Thyroid gland (tissue), 4 donors: Measurements from ENCODE around the gene MIS18A.
A peak's percentile ranks its signal among the peaks of the same experiment; 100 is the strongest.

Experiments used
- POLR2A ChIP-seq, 2 donors: fragments of 450-650 bp; IDR thresholded peaks; one replicate each; pipeline ENCODE4 v1.6.1; 2017; ENCODE audit warnings: antibody characterized with exemption in 2 of 2, mild to moderate bottlenecking in 2 of 2, moderate library complexity in 1 of 2
- TF ChIP-seq, protein P1 (sequence below), 6 experiments: fragments of 200-600 bp in 3 of 6; fragments of 450-650 bp in 3 of 6; sonication (generic) in 3 of 6; IDR thresholded peaks; one replicate each; pipeline ENCODE4 v1.5.1; 2016 to 2019; ENCODE audit warnings: antibody characterized with exemption in 6 of 6, mild to moderate bottlenecking in 2 of 6, inconsistent platforms in 1 of 6, moderate library complexity in 1 of 6

DNA sequence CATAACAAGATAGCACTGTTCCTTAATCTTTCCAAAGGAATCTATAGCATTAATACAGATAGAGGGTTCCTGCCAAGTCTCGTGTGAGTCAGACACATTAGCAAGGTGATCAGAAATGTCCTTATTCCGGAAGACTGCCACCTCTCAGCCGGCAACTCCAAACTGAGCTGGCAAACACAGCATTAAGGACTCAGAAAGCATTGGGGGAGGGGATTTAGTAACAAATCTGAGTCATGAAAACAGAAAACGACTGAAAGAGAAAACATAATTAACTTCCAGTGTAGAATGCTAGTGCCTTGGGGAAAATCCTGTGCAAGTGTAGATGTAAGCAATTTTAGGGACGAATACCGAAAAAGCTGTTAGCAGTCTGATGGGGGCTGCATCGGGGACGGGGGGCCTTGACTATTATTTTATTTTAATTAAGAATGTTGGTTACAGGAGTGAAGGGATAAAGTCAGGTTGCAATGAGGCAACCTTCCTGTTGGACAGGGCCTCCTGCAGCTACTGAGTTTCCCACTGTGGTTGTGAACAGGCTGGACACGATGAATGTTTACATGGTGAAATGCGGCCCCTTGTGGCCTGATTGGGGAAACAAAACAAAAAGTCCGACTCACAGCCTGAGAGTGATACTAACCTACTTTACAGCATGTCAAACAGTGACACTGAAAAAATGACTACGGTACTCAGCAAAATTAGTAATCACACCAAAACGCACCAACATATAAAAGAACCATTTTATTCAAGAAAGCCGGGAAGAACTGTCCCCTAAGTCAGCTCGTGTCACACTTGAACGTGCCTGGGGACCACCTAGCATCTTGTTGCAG lies 20.7 kb downstream of the MIS18A start:
- TF ChIP-seq, protein P1, sequence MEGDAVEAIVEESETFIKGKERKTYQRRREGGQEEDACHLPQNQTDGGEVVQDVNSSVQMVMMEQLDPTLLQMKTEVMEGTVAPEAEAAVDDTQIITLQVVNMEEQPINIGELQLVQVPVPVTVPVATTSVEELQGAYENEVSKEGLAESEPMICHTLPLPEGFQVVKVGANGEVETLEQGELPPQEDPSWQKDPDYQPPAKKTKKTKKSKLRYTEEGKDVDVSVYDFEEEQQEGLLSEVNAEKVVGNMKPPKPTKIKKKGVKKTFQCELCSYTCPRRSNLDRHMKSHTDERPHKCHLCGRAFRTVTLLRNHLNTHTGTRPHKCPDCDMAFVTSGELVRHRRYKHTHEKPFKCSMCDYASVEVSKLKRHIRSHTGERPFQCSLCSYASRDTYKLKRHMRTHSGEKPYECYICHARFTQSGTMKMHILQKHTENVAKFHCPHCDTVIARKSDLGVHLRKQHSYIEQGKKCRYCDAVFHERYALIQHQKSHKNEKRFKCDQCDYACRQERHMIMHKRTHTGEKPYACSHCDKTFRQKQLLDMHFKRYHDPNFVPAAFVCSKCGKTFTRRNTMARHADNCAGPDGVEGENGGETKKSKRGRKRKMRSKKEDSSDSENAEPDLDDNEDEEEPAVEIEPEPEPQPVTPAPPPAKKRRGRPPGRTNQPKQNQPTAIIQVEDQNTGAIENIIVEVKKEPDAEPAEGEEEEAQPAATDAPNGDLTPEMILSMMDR (IDR thresholded peaks at IDR 0.05): peak; percentile 37 to 89 (median 72)
- no peak for TF ChIP-seq POLR2A (IDR thresholded peaks at IDR 0.05)
